Astrocyte of the hippocampus (primary cell): ENCODE data around the gene ZGLP1.
"Not testable (repeated sequence)": the region's sequence is repeated elsewhere in the genome, so short reads cannot be mapped to it uniquely, and the experiment has no call there.

Experiments used
- DNase-seq: peaks from one replicate; pipeline ENCODE4 v3.0.0; 2011; ENCODE audit warnings: low read depth, low spot score

ZGLP1 gene

GRCh38 chr19:10293637-10294367 lies 15.8 kb downstream of the ZGLP1 start:
- DNase-seq: no peak

GRCh38 chr19:10292789-10293636 lies 16.6 kb downstream of the ZGLP1 start:
- DNase-seq: no peak

- peak; percentile 75 for DNase-seq
These were observed 17.3 kb downstream of the ZGLP1 start for GRCh38 chr19:10292206-10292788.

GRCh38 chr19:10291554-10292205 lies 17.9 kb downstream of the ZGLP1 start:
- DNase-seq: no peak

- DNase-seq: peak; percentile 46
These were observed 18.6 kb downstream of the ZGLP1 start for GRCh38 chr19:10290876-10291553.

GRCh38 chr19:10290357-10290875 lies 19.2 kb downstream of the ZGLP1 start:
- DNase-seq: no peak

- DNase-seq: peak; percentile 43
These were observed 19.7 kb downstream of the ZGLP1 start, which contains the start of gene ICAM5 for GRCh38 chr19:10289836-10290356. ICAM5 (plus strand) TSS chr19:10289952; CDS start chr19:10290044, 92 bp downstream.

- peak; percentile 34 for DNase-seq
These were observed 20.3 kb downstream of the ZGLP1 start for GRCh38 chr19:10289167-10289835.

GRCh38 chr19:10288662-10289166 lies 20.9 kb downstream of the ZGLP1 start:
- DNase-seq: peak; percentile 49

GRCh38 chr19:10286803-10287737 lies 22.5 kb downstream of the ZGLP1 start, which contains the start of gene ICAM4:
ICAM4 (plus strand) TSS chr19:10286955; CDS start chr19:10287013, 58 bp downstream.
- DNase-seq: peak; percentile 69

- DNase-seq: no peak
These were observed 24.2 kb downstream of the ZGLP1 start for GRCh38 chr19:10285393-10285792.

- no peak for DNase-seq
These were observed 24.7 kb downstream of the ZGLP1 start for GRCh38 chr19:10284960-10285278.

- DNase-seq: no peak
These were observed 25.3 kb downstream of the ZGLP1 start for GRCh38 chr19:10284065-10284959.

GRCh38 chr19:10283301-10284064 lies 26.1 kb downstream of the ZGLP1 start:
- DNase-seq: no peak

GRCh38 chr19:10282043-10282442 lies 27.6 kb downstream of the ZGLP1 start:
- DNase-seq: not testable (repeated sequence)

GRCh38 chr19:10279737-10280442 lies 29.7 kb downstream of the ZGLP1 start:
- DNase-seq: no peak
